Activated naive CD4-positive, alpha-beta T cell treated with anti-CD3 and anti-CD28 coated beads for 36 hours (primary cell): ENCODE measurements around the gene KCNA3. TPM values are rescaled to one million over a fixed set of nuclear protein-coding genes. Genes with fewer than 3 reads are reported as not detected.

Experiments
- CTCF ChIA-PET: fragments of 350-600 bp; sonication (Branson Sonifier 250); formaldehyde crosslinking; loops from one replicate; lab custom pipeline; 2021; ENCODE audit warnings: antibody characterized with exemption; lab: Charles Lee
- DNase-seq: peaks from one replicate; pipeline ENCODE4 v3.0.0-alpha.2; 2020
- H3K27ac Mint-ChIP-seq: one replicate; pipeline ENCODE4 v1.8.0; 2021; ENCODE audit warnings: mild to moderate bottlenecking, mixed read lengths
- H3K27me3 Mint-ChIP-seq: one replicate; pipeline ENCODE4 v1.8.0; 2021; ENCODE audit warnings: low read depth, mixed read lengths
- H3K36me3 Mint-ChIP-seq: one replicate; pipeline ENCODE4 v1.8.0; 2021; ENCODE audit warnings: low read depth, mixed read lengths
- H3K4me1 Mint-ChIP-seq: one replicate; pipeline ENCODE4 v1.8.0; 2021; ENCODE audit warnings: low read depth, mixed read lengths
- H3K4me3 Mint-ChIP-seq: one replicate; pipeline ENCODE4 v1.8.0; 2021; ENCODE audit warnings: mild to moderate bottlenecking, moderate library complexity, mixed read lengths
- H3K9me3 Mint-ChIP-seq: one replicate; pipeline ENCODE4 v1.8.0; 2021; ENCODE audit warnings: mixed read lengths
- intact Hi-C: fragments of 100-400 bp; cut with micrococcal nuclease; formaldehyde crosslinking; loops from one replicate; pipeline ENCODE4 v1.15.1; 2023
- total RNA-seq, 2 experiments: library from RNA; stranded (reverse); gene quantifications; one replicate each; pipeline ENCODE4 v1.2.3, GENCODE V29; 2021

Gene KCNA3
- total RNA-seq, 2 experiments from 2014 or later = 15.3 to 15.4 TPM

DNA sequence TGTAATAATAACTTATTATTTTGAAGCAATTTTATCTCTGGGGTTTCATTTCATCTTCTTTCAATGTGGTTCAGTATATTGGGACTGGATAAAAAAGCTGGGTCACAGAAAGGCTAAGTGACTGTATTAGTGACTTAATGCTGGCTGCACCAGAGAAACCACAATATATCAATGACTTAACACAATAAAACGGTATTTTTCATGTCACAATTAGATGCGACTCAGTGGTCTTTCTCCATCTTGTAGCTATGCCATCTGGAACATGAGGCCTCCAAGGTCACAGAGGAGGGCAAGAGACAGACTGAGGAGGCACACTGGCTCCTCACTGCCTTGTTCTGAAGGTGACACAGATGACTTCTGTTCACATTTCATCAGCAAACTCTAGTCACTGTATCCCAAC is 26.0 kb upstream of the KCNA3 start:
- H3K4me3 Mint-ChIP-seq = no peak overlapping the region
- no peak for DNase-seq
- no peak overlapping the region for H3K27ac Mint-ChIP-seq
- no peaks in the 10 kb centered on the region for H3K36me3 Mint-ChIP-seq
- no peaks in the 10 kb centered on the region for H3K27me3 Mint-ChIP-seq
- H3K4me1 Mint-ChIP-seq = no peaks in the 10 kb centered on the region
- intact Hi-C loops = no loop called here
- CTCF ChIA-PET = interaction anchor here (0.6 kb wide), 1 partner anchor 27 kb away, joined by 3 read pairs; no protein-coding TSS in a partner anchor
- no peaks in the 10 kb centered on the region for H3K9me3 Mint-ChIP-seq

DNA sequence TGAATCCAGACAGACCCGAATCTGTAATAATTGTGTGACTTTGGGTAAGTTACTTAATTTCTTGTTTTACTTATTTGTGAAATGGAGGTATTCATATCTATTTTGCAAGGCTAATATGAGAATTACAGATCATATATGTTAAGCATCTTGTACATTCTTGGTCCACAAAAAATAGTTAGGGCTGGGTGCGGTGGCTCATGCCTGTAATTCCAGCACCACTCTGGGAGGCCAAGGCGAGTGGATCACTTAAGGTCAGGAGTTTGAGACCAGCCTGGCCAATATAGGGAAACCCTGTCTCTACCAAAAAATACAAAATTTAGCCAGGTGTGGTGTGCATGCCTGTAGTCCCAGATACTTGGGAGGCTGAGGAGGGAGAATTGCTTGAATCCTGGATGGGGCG is 22.9 kb upstream of the KCNA3 start:
- H3K27me3 Mint-ChIP-seq = peaks cover 2% of the 10 kb centered on the region
- H3K9me3 Mint-ChIP-seq = no peaks in the 10 kb centered on the region
- H3K4me3 Mint-ChIP-seq = no peak overlapping the region
- intact Hi-C loops = no loop called here
- no peaks in the 10 kb centered on the region for H3K36me3 Mint-ChIP-seq
- DNase-seq = no peak
- no peaks in the 10 kb centered on the region for H3K4me1 Mint-ChIP-seq
- no peak overlapping the region for H3K27ac Mint-ChIP-seq
- CTCF ChIA-PET = no interaction called here

DNA sequence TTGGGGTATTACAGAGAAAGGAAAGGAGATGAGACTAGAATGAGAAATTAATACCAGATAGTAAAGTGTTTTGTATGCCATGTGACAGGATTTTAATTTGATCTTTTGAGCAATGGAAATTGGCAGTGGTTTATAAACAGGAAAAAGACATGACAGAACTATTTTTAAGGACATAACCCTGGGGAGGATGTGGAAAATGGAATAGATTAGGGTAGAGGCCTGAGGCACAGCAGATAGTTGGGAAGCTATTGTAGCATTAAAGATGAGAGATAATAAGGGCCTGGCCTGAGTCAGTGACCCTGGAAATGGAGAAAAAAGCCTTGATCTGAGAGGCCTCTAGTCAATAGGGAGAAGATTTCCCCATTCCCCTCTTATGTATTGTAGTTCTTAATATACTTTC is 22.1 kb upstream of the KCNA3 start:
- intact Hi-C loops = no loop called here
- H3K9me3 Mint-ChIP-seq = no peaks in the 10 kb centered on the region

DNA sequence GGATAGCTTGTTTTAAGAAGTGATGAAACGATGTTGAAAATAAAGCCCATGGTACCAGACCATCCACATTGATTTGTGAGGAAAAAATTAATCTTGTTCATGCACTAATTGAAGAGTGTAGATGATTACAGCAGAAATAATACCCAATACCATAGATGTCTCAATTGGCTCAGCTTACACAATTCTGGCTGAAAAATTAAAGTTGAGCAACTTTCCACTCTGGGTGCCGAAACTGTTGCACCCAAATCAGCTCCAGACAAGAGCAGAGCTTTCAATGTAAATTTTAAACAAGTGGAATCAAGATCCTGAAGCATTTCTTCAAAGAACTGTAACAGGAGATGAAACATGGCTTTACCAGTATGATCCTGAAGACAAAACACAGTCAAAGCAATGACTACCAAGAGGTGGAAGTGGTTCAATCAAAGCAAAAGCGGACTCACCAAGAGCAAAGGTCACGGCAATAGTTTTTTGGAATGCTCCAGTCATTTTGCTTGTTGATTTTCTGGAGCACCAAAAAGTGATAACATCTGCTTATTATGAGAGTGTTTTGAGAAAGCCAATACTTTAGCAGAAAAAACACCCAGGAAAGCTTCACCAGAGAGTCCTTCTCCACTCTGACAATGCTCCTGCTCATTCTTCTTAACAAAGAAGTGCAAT is 16.1 kb upstream of the KCNA3 start:
- Mint-ChIP-seq H3K27me3 (peaks cover 3% of the 10 kb centered on the region), H3K9me3 (no peaks in the 10 kb centered on the region), H3K36me3 (no peaks in the 10 kb centered on the region), H3K4me1 (peaks cover 3% of the 10 kb centered on the region), H3K4me3 (no peak overlapping the region), H3K27ac (no peak overlapping the region)
- CTCF ChIA-PET = interaction anchor here (0.9 kb wide), 1 partner anchor 74 kb away, joined by 3 read pairs; no protein-coding TSS in a partner anchor
- intact Hi-C loops = no loop called here
- no peak for DNase-seq

More for the DNA sequence above, 22.1 kb upstream of the KCNA3 start:
- no peak overlapping the region for H3K4me3 Mint-ChIP-seq
- H3K4me1 Mint-ChIP-seq = no peaks in the 10 kb centered on the region
- no peaks in the 10 kb centered on the region for H3K36me3 Mint-ChIP-seq
- peaks cover 3% of the 10 kb centered on the region for H3K27me3 Mint-ChIP-seq
- H3K27ac Mint-ChIP-seq = no peak overlapping the region
- DNase-seq = no peak
- CTCF ChIA-PET = no interaction called here

DNA sequence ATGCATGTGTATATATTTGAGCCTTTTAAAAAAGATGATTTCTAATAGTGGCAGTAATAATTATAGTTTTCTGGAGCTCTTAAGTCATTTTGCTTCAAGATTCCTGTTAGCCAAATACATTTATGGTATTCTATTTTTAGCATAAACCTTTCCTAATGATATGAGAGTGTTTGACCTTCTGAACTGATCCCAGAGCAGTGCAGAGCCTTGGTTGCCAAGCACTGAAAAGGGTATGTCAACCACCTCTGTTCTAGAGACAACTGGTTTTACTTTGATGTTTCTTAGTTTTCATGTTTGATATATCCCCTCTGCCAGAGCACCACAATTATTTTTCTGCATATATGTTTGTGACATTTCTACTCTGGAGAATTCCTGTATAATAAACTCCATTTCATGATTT is 15.1 kb upstream of the KCNA3 start:
- intact Hi-C loops = loop anchor here (5.0 to 10.0 kb wide), 2 partner anchors 37 to 165 kb away; no protein-coding TSS in a partner anchor
- no peak overlapping the region for H3K4me3 Mint-ChIP-seq
- H3K36me3 Mint-ChIP-seq = no peaks in the 10 kb centered on the region
- CTCF ChIA-PET = interaction anchor here (1.6 kb wide), 1 partner anchor 58 kb away, joined by 3 read pairs; no protein-coding TSS in a partner anchor
- H3K4me1 Mint-ChIP-seq = peaks cover 4% of the 10 kb centered on the region
- DNase-seq = no peak
- H3K9me3 Mint-ChIP-seq = no peaks in the 10 kb centered on the region
- peaks cover 3% of the 10 kb centered on the region for H3K27me3 Mint-ChIP-seq
- no peak overlapping the region for H3K27ac Mint-ChIP-seq

DNA sequence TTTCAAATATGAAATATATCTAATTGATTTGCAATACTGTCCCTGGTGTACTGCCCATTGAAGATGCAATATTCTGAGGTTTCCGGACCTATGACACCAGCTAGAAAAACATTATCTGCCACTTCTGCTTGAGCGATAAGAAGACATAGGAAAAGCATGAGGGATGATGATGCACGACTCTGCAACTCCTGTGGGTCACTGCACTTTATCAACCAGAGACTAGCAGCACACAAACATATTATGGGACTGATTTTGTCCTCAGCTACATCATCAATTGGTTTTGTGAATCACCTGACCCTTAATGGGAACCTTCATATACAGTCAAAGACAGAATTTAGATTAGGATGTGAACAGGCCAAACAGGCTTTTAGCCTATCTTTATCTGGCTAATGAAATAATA is 13.8 kb upstream of the KCNA3 start:
- intact Hi-C loops = loop anchor here (5.0 to 10.0 kb wide), 2 partner anchors 39 to 164 kb away; no protein-coding TSS in a partner anchor
- H3K27me3 Mint-ChIP-seq = peaks cover 3% of the 10 kb centered on the region
- CTCF ChIA-PET = interaction anchor here (1.0 to 1.6 kb wide), 2 partner anchors 18 to 57 kb away, joined by 3 to 4 read pairs; no protein-coding TSS in a partner anchor
- H3K4me1 Mint-ChIP-seq = peaks cover 12% of the 10 kb centered on the region
- no peak for DNase-seq
- no peaks in the 10 kb centered on the region for H3K36me3 Mint-ChIP-seq
- no peak overlapping the region for H3K4me3 Mint-ChIP-seq
- no peak overlapping the region for H3K27ac Mint-ChIP-seq
- no peaks in the 10 kb centered on the region for H3K9me3 Mint-ChIP-seq

DNA sequence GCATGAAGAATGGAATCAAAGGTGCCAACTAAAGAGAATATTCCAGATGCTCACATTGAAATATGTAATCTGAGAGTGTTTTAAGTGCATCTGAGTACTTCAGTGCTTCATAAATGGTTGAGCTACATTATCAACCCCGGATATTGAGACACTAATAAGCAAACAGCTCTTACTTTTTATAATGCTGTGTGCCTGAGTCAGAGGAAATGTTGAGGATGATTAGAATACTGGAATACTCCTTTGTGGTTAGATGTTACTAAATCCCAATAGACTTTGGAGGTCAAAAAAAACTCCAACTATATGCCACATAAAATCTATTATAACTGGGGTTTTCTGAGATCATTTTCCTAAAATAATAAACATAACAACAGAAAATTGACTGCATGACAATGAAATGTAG is 12.5 kb upstream of the KCNA3 start:
- Mint-ChIP-seq H3K27ac (no peak overlapping the region), H3K27me3 (no peaks in the 10 kb centered on the region), H3K9me3 (no peaks in the 10 kb centered on the region), H3K36me3 (no peaks in the 10 kb centered on the region), H3K4me3 (no peak overlapping the region), H3K4me1 (peaks cover 12% of the 10 kb centered on the region)
- intact Hi-C loops = loop anchor here (5.0 to 10.0 kb wide), 2 partner anchors 40 to 162 kb away; no protein-coding TSS in a partner anchor
- DNase-seq = no peak
- CTCF ChIA-PET = no interaction called here

DNA sequence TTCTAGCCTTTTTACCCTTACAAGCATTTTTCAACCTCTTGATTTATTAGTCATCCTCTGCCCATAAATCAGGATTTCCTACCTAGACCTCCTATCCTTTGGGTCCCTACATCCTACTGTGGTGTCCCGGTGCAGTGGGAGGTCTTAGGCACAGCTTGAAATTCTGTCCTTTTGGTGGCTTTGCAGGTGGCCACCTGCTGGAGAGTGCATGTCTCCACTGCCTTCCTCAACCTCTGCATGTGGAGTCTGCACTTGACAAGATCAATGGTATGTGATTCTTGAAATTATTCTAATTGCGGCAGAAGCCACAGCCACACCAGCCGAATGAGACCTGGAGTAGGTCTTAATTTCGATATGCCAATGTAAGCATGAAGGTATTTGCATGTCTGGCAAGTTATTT is 11.4 kb upstream of the KCNA3 start:
- Mint-ChIP-seq H3K4me1 (peaks cover 12% of the 10 kb centered on the region), H3K27me3 (no peaks in the 10 kb centered on the region), H3K36me3 (no peaks in the 10 kb centered on the region), H3K4me3 (no peak overlapping the region), H3K9me3 (no peaks in the 10 kb centered on the region), H3K27ac (no peak overlapping the region)
- intact Hi-C loops = loop anchor here (5.0 to 10.0 kb wide), 2 partner anchors 41 to 161 kb away; no protein-coding TSS in a partner anchor
- DNase-seq = peak; percentile 19
- CTCF ChIA-PET = interaction anchor here (0.6 kb wide), 2 partner anchors 44 to 67 kb away, joined by 3 read pairs; no protein-coding TSS in a partner anchor

DNA sequence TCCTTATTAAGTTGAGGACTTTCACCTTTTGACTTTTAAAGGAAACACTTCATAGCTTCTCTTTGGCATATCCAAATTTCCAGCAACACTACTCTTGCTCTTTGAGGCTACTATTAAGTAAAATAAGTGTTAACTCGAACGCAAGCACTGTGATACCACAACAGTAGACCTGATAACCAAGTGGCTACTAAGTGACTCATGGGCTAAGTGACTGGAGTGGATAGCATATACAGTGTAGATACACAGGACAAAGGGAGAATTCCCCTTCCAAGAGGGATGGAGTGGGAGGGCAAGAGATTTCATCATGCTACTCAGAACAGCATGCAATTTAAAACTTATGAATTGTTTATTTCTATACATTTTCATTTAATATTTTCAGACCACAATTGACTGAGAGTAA is 9.8 kb upstream of the KCNA3 start:
- intact Hi-C loops = loop anchor here (10.0 kb wide), 1 partner anchor 160 kb away; no protein-coding TSS in a partner anchor
- Mint-ChIP-seq H3K4me1 (peaks cover 12% of the 10 kb centered on the region), H3K27ac (no peak overlapping the region), H3K4me3 (no peak overlapping the region), H3K27me3 (no peaks in the 10 kb centered on the region), H3K9me3 (no peaks in the 10 kb centered on the region), H3K36me3 (no peaks in the 10 kb centered on the region)
- DNase-seq = no peak
- CTCF ChIA-PET = interaction anchor here (1.5 kb wide), 1 partner anchor 81 kb away, joined by 6 read pairs; no protein-coding TSS in a partner anchor

DNA sequence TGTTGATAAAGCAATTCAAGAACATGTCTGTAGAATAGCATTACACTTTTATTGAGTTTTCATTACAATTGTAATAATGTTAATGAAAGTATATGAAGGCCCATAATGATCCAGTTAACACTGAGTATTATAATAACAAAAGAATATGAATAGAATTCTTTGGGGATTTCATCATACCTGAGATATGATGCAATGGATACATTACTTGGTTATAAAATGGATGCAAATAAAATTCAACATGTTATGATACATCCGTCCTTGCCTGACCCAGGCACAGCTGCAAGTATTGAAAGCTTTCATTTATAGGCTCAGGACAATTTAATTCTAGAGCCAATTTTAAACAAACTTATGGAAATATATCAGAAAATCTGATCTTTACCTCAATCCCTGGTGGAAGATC is 8.2 kb upstream of the KCNA3 start:
- no peaks in the 10 kb centered on the region for H3K36me3 Mint-ChIP-seq
- no peak for DNase-seq
- peaks cover 12% of the 10 kb centered on the region for H3K4me1 Mint-ChIP-seq
- no peaks in the 10 kb centered on the region for H3K9me3 Mint-ChIP-seq
- no peak overlapping the region for H3K4me3 Mint-ChIP-seq
- H3K27ac Mint-ChIP-seq = no peak overlapping the region
- CTCF ChIA-PET = interaction anchor here (0.9 to 1.0 kb wide), 2 partner anchors 84 to 187 kb away, joined by 3 read pairs; no protein-coding TSS in a partner anchor
- intact Hi-C loops = loop anchor here (10.0 kb wide), 1 partner anchor 158 kb away; no protein-coding TSS in a partner anchor
- no peaks in the 10 kb centered on the region for H3K27me3 Mint-ChIP-seq

DNA sequence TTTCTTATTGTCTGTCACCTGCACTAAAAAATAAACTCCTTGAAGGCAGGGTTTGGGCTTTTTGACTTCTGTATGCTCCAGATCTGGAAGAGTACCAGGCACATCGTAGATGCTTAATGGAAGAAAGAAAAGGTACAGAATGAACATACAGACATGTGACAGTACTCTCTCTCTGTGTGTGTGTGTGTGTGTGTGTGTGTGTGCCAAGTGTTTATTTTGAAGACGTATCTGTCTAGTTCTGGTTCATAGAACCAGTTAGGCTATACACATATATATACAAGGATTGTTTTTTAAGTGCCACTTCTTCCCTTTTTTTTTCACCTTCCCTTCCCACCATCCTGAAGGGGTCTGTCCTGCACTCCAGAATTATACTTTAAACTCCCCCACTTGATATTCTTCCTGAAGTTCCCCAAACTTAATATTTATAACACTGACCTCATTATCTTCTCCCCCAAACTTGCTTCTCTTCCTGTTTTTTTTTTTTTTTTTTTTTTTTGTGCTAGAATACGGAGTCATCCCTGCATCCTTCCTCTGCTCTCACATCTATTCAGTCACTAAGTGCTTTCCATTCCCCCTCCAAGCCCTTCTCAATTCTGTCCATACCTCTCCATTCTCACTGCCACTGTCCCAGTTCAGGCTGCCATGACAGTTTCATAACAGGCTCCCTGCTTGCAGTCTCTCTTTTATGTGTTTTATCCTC is 5.4 kb upstream of the KCNA3 start:
- no peak overlapping the region for H3K27ac Mint-ChIP-seq
- H3K4me1 Mint-ChIP-seq = peaks cover 18% of the 10 kb centered on the region
- no peak overlapping the region for H3K4me3 Mint-ChIP-seq
- CTCF ChIA-PET = interaction anchor here (0.5 to 1.2 kb wide), 3 partner anchors 32 to 103 kb away, joined by 3 read pairs; no protein-coding TSS in a partner anchor
- H3K27me3 Mint-ChIP-seq = no peaks in the 10 kb centered on the region
- H3K36me3 Mint-ChIP-seq = no peaks in the 10 kb centered on the region
- intact Hi-C loops = loop anchor here (10.0 kb wide), 1 partner anchor 155 kb away; no protein-coding TSS in a partner anchor
- no peak for DNase-seq
- no peaks in the 10 kb centered on the region for H3K9me3 Mint-ChIP-seq

DNA sequence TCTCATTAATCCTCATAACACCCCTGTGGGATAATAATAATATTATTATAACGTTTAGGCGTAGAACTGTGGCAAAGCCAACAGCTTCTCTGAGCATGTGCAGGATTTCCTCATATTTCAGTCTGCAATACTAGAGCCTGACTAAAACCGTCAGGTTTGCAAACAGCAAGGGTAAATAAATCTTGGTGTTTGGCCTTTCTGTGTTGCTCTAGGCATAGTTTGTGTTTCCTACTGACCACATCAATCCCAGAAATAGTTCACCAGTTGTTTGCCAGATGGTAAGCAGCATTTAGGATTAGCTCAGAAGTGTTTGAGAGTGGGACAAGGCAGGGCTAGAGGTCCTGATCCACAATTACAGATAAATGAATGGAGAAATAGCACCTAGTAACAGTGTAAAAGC is 2.8 kb upstream of the KCNA3 start:
- H3K4me3 Mint-ChIP-seq = no peak overlapping the region
- H3K27me3 Mint-ChIP-seq = no peaks in the 10 kb centered on the region
- intact Hi-C loops = loop anchor here (10.0 kb wide), 2 partner anchors 767 to 947 kb away; partner anchors contain the start of genes ATP5PB and WDR77
- CTCF ChIA-PET = interaction anchor here (1.2 to 6.9 kb wide), 5 partner anchors 58 to 105 kb away, joined by 3 to 43 read pairs (median 7); no protein-coding TSS in a partner anchor
- H3K9me3 Mint-ChIP-seq = no peaks in the 10 kb centered on the region
- DNase-seq = no peak
- H3K27ac Mint-ChIP-seq = no peak overlapping the region
- H3K4me1 Mint-ChIP-seq = peaks cover 10% of the 10 kb centered on the region
- peaks cover 16% of the 10 kb centered on the region for H3K36me3 Mint-ChIP-seq
